Thoracic aorta (tissue), 2 donors: Measurements from ENCODE around the gene PGM5. TPM values are rescaled to one million over a fixed set of nuclear protein-coding genes. Genes with fewer than 3 reads are reported as not detected.
A peak's percentile ranks its signal among the peaks of the same experiment; 100 is the strongest.
"Not testable (repeated sequence)": the region's sequence is repeated elsewhere in the genome, so short reads cannot be mapped to it uniquely, and the experiment has no call there.

ENCODE experiments used
- ATAC-seq: fragments of 150-250 bp; one replicate; pipeline ENCODE4 v1.8.0; 2017; ENCODE audit warnings: low read depth; ENCODE audit not compliant: insufficient number of reproducible peaks, low FRiP score
- DNase-seq: peaks from one replicate; pipeline ENCODE4 v3.0.0-alpha.2; 2020; ENCODE audit warnings: low spot score
- H3K27ac ChIP-seq, 2 donors: fragments of 200-600 bp; sonication (generic); 1 replicate in 1 of 2; 2 replicates in 1 of 2; pipeline ENCODE4 v1.5.1; 2016; ENCODE audit warnings: mild to moderate bottlenecking in 2 of 2, moderate library complexity in 2 of 2
- H3K27me3 ChIP-seq: fragments of 200-600 bp; sonication (generic); replicated peaks from 2 replicates; pipeline ENCODE4 v1.6.0; 2016; ENCODE audit warnings: mild to moderate bottlenecking; ENCODE audit not compliant: insufficient read depth
- H3K36me3 ChIP-seq: fragments of 200-600 bp; sonication (generic); one replicate; pipeline ENCODE4 v1.5.1; 2016
- H3K4me1 ChIP-seq, 2 donors: fragments of 200-600 bp; sonication (generic); 1 replicate in 1 of 2; 2 replicates in 1 of 2; pipeline versions ENCODE4 v1.5.1 to v1.6.0; 2016; ENCODE audit warnings: low read depth in 2 of 2, mild to moderate bottlenecking in 1 of 2; ENCODE audit not compliant: control insufficient read depth in 1 of 2
- H3K4me3 ChIP-seq: fragments of 200-600 bp; sonication (generic); 2 replicates; pipeline ENCODE4 v1.5.1; 2016; ENCODE audit warnings: mild to moderate bottlenecking
- H3K9me3 ChIP-seq: fragments of 200-600 bp; sonication (generic); 2 replicates; pipeline ENCODE4 v1.5.1; 2016
- total RNA-seq, 2 donors: library from RNA; depleted of rRNA; stranded (reverse); fragments of >200 nt; gene quantifications; one replicate each; pipeline versions ENCODE4 v1.1.0 to v1.2.3, GENCODE V29; 2016
- TF ChIP-seq, protein P1 (sequence below): fragments of 200-600 bp; sonication (generic); IDR thresholded peaks from one replicate; pipeline ENCODE4 v1.5.1; 2019; ENCODE audit warnings: antibody characterized with exemption

Gene PGM5
- total RNA-seq, 2 donors from 2014 or later = 79.3 to 94.1 TPM

DNA sequence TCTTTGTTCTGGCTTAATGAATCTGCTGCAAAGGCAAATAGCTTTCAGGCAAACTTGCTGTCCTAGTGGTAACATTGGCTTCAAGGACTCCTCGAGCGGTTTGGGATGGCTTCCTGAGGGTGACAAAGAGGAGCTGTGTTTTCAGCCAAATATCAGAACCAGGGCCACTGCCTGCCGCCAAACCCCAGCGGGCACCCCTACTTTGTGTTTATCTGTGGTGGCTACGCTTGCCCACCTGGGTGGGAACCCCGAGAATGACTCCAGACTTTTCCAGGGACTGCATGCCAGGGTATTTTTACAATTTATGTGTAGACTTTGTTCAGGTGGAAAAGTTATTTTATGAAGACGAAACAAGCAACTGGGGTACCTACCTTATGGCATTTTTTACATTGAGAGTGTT lies 18.4 kb upstream of the PGM5 start:
- not testable (repeated sequence) for ATAC-seq, DNase-seq, H3K36me3 ChIP-seq, H3K9me3 ChIP-seq, H3K4me1 ChIP-seq, H3K27me3 ChIP-seq, H3K4me3 ChIP-seq, H3K27ac ChIP-seq

DNA sequence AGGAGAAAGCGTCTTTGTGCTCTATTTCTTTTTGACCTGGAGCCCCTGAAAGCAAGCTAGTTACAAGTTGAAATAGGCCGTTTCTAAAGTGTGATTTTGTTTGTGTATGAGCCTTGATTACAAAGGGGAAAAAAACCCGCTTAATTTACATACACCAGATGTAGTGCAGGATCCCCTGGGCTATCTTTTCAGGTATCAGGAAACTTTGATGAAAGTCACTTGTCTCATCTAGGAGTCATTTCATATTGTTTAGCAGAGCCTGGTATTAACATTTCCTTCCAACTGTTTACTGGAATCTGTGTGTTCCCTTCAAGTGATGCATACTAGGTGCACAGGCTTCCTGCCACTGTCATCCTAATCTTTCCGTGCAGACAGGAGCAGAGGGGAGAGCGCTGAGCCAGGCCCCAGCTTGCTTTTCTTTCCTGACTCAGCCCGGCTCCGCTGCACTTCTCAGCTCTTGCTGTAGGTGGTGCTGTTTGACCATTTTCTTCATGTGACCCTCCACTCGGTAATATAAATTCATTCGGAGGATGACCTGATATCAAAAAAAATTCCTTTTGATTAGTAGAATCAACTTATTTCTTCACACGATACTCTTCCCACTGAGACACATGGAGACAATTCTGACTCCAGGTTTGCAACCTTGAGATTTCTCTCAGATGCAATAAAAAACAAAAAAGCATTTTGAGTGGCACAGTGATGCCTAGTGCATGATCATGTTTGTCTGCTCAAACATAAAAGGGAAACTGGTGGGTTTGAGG lies 14.0 kb upstream of the PGM5 start:
- not testable (repeated sequence) for DNase-seq, H3K4me3 ChIP-seq, H3K4me1 ChIP-seq, H3K27me3 ChIP-seq, H3K9me3 ChIP-seq, H3K36me3 ChIP-seq, H3K27ac ChIP-seq
- peak; percentile 66 for ATAC-seq
- TF ChIP-seq, protein P1, sequence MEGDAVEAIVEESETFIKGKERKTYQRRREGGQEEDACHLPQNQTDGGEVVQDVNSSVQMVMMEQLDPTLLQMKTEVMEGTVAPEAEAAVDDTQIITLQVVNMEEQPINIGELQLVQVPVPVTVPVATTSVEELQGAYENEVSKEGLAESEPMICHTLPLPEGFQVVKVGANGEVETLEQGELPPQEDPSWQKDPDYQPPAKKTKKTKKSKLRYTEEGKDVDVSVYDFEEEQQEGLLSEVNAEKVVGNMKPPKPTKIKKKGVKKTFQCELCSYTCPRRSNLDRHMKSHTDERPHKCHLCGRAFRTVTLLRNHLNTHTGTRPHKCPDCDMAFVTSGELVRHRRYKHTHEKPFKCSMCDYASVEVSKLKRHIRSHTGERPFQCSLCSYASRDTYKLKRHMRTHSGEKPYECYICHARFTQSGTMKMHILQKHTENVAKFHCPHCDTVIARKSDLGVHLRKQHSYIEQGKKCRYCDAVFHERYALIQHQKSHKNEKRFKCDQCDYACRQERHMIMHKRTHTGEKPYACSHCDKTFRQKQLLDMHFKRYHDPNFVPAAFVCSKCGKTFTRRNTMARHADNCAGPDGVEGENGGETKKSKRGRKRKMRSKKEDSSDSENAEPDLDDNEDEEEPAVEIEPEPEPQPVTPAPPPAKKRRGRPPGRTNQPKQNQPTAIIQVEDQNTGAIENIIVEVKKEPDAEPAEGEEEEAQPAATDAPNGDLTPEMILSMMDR = peak; percentile 32

DNA sequence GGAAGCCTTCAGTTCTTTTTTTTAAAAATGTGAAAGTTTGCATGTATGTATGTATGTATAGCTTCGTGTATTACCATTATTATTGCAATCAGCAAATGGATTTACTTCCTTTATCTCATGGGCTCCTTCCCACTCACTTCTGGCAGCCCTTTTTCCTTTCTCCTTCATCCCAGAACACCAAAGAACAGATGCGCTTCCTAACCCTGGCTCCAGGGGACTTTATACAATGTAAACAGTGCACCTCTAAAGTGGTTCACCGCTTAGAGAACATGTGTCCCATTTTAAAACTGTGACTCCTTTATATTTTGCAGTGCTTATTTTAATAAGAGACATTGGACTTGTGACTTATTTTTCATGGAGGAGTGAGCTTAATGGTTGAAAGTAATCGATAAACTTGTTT lies 13.2 kb upstream of the PGM5 start:
- H3K9me3 ChIP-seq, DNase-seq, H3K4me3 ChIP-seq, ATAC-seq, H3K36me3 ChIP-seq, H3K27me3 ChIP-seq, H3K4me1 ChIP-seq, H3K27ac ChIP-seq: not testable (repeated sequence)

DNA sequence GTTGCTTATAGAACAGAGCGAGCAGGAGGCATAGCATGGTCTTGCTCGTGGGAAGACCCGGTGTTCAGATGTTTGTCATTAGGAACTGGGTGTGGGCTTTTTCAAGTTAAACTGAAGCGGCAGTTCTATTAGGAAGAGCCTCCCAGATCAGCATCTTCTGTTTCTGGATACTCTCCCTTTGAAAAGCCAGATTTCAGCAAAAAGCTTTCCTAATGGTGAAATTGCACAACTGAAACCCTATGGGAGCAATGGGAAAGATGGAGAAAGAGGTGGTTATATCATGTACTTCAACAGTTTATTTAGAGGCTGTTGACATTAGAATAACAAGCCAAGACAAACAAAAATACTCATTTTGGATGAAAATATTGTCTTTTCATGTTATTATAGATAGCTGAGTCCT lies 12.4 kb upstream of the PGM5 start:
- not testable (repeated sequence) for ATAC-seq

DNA sequence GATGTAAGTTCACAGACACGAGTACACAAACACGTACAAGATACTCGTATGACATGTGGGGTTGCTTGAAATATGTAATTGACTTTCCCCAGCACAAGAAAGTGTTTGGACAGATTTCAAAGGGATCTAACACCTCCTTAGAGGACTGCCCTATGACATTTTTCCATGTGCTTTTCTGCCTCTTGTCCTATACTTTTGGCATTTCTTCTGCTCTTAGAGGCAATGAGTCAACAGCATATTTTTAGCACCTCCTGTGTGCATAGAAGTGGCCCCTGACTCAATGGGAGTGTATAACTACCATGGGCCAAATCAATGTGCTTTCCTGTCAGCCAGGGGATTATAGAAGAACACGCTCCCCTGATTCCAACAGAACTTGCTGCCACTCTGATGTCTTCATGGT lies 4.7 kb upstream of the PGM5 start:
- not testable (repeated sequence) for H3K9me3 ChIP-seq, H3K27ac ChIP-seq, ATAC-seq, DNase-seq, H3K36me3 ChIP-seq, H3K4me1 ChIP-seq, H3K4me3 ChIP-seq, H3K27me3 ChIP-seq

More for the DNA sequence above, 12.4 kb upstream of the PGM5 start:
- not testable (repeated sequence) for H3K9me3 ChIP-seq, H3K27ac ChIP-seq, DNase-seq, H3K36me3 ChIP-seq, H3K27me3 ChIP-seq, H3K4me3 ChIP-seq, H3K4me1 ChIP-seq

DNA sequence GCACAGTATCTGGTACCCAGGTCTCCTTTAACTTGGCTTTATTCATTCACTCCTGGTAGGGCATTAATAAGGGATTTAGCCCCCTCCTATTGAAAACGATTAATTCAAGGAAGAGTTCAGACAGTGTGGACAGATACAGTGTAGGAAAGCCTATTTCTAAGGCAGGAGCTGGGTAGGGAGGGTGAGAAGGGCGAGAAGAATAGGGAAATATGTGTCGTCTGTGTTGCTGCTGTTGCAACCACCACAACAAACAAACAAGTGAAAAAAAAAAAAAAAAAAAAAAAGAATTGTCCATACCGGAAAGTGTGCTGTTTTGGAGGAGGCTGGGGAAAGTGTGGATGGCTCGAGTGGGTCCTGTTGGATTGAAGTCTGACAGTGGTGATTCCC lies 425 bp upstream of the PGM5 start:
- Histone ChIP-seq H3K4me3 (peak overlapping the region; percentile 97), H3K27ac (peak overlapping the region in 1 of 2 donors; percentile 89)
- H3K27me3 ChIP-seq, H3K4me1 ChIP-seq, ATAC-seq, H3K36me3 ChIP-seq, DNase-seq, H3K9me3 ChIP-seq: not testable (repeated sequence)

DNA sequence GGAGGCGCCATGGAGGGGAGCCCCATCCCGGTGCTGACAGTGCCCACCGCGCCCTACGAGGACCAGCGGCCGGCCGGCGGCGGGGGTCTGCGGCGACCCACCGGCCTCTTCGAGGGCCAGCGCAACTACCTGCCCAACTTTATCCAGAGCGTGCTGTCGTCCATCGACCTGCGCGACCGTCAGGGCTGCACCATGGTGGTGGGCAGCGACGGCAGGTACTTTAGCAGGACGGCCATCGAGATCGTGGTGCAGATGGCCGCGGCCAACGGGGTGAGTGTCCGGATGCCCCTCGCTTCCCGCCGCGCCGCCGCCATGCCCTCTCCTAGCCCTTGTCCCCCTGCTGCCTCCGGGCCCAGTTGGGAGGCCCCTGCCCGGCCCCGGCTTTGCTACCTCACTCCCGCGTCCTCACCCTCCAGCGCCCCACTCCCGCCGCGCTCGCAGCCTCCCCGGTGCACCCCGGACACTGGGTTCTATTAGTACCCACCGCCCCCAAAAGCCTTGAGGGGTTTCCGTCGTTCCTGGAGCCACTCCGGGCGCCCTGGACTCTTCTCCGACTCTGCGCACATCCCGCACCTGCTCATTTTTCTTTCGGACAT lies 806 bp downstream of the PGM5 start:
- not testable (repeated sequence) for DNase-seq

DNA sequence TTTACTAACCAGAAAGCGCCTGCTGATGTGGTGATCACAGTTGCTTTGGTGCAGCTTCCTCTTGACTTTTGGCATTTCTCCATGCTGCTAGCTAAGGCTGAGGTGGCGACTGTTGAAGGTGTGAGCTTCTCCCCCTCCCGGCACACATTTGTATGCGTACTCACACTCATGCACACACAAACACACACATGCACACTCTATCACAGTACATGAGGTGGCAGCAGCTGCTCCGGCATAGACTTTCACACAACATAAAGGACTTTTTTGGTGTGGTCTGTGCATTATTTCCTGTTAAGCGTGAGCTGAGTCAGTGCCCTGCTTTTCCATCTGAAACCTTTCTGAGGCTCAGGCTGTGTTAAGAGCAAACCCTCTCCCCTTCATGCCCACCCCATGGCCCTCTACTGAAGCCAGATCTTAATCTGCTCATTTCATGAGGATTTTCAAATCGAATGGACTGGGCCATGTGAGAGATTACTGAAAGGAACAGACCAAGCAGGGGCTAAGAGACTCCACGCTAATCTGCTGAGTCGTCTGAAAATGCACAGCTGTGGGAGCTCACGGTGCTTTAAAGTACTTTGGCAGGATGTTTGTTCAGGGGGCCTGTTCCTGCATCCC lies 10.6 kb downstream of the PGM5 start:
- not testable (repeated sequence) for H3K27ac ChIP-seq, H3K9me3 ChIP-seq, ATAC-seq, H3K27me3 ChIP-seq, DNase-seq, H3K36me3 ChIP-seq, H3K4me1 ChIP-seq
- peak overlapping the region; percentile 34 for H3K4me3 ChIP-seq

More for the DNA sequence above, 806 bp downstream of the PGM5 start:
- H3K9me3 ChIP-seq, H3K4me1 ChIP-seq, ATAC-seq, H3K27me3 ChIP-seq, H3K36me3 ChIP-seq: not testable (repeated sequence)
- peak overlapping the region; percentile 97 for H3K4me3 ChIP-seq
- H3K27ac ChIP-seq = peak overlapping the region; percentile 89

DNA sequence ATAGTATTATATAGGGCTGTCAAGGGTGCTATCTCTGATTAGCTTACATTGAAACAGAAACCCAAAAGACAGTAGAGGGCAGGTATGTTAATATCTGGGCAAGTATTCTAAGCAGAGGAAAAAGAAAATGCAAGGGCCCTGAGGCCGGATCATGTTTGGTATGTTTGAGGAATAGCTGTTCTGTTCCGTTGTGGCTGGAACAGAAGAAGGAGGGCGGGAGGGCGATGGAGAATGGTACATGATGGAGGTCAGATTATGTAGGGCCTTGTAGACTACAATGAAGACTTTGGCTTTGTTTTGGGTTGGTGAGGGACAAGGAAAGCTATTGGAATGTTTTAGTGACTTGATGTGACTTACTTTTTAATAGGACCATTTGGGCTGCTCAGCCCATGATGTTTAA lies 19.4 kb downstream of the PGM5 start:
- not testable (repeated sequence) for H3K27ac ChIP-seq, H3K4me3 ChIP-seq, H3K27me3 ChIP-seq, H3K36me3 ChIP-seq, DNase-seq, H3K4me1 ChIP-seq, H3K9me3 ChIP-seq, ATAC-seq

DNA sequence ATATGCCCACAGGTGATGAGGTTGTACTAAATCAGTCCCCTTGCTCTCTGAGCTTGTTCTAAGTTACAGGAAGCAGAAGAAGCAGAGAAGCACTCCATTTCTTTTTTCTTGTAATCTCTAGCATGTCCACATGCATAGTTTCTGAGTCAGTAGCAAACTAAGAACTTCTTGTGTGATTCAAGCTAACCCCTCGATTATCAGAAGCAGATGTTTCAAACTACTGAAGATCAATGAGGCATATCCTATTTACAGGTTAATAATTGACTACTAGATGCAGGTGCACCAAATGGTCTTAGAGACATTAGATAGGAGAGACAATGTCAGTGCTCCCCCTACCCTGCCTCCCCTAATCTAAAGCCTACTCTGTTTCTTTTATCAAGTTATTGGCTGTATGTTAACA lies 21.3 kb downstream of the PGM5 start:
- not testable (repeated sequence) for H3K36me3 ChIP-seq, H3K4me3 ChIP-seq, H3K4me1 ChIP-seq, H3K27ac ChIP-seq, ATAC-seq, DNase-seq, H3K27me3 ChIP-seq, H3K9me3 ChIP-seq

DNA sequence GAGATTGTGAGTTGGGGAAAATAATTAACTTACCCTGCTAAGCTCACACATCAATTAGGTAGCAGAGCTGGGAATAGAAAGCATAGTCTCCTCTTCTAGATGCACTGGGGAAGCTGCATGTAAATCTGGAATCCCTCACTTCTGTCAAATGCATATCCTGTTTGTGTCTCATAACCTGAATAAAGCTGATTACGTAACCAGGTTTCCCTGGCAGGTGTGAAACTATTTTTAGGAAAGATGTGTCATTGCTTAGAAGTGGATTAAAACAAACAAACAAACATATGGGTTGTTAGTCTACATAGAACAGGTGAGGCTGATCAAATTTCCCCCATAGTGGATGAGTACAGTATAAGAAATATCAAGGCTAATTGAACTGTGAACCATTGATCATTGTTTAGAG lies 27.5 kb downstream of the PGM5 start:
- not testable (repeated sequence) for H3K27me3 ChIP-seq, H3K4me1 ChIP-seq, H3K36me3 ChIP-seq, ATAC-seq, H3K4me3 ChIP-seq, H3K9me3 ChIP-seq, DNase-seq, H3K27ac ChIP-seq
